GM19193 (cell line): ENCODE data around the gene LENEP.

Experiments used
- POLR2A ChIP-seq: IDR thresholded peaks from 4 replicates; pipeline ENCODE4 v1.6.1; 2011; ENCODE audit not compliant: insufficient read depth, insufficient read length; ENCODE audit errors: extremely low read depth

The LENEP gene

GRCh38 chr1:154978360-154978759 is 15.0 kb upstream of the LENEP start:
- TF ChIP-seq POLR2A, result no peak

GRCh38 chr1:154982341-154982740 is 11.0 kb upstream of the LENEP start:
- no peak for TF ChIP-seq POLR2A

- TF ChIP-seq POLR2A, result peak; percentile 70
Observed at GRCh38 chr1:154982897-154983648, 10.3 kb upstream of the LENEP start, which contains the start of gene FLAD1. Gene FLAD1 (plus strand): TSS chr1:154983344. CDS start chr1:154983695, 351 bp downstream.

GRCh38 chr1:154983776-154984466 is 9.5 kb upstream of the LENEP start:
- no peak for TF ChIP-seq POLR2A

GRCh38 chr1:154987326-154987725 is 6.1 kb upstream of the LENEP start:
- TF ChIP-seq POLR2A, result no peak

- no peak for TF ChIP-seq POLR2A
Observed at GRCh38 chr1:154988058-154988954, 5.1 kb upstream of the LENEP start.

GRCh38 chr1:154989195-154989860 is 4.1 kb upstream of the LENEP start:
- TF ChIP-seq POLR2A, result peak; percentile 5

- TF ChIP-seq POLR2A, result no peak
Observed at GRCh38 chr1:154990276-154990675, 3.1 kb upstream of the LENEP start.

GRCh38 chr1:154992721-154993571 is 440 bp upstream of the LENEP start:
- no peak for TF ChIP-seq POLR2A

- TF ChIP-seq POLR2A, result no peak
Observed at GRCh38 chr1:154994269-154994587, 842 bp downstream of the LENEP start.

- no peak for TF ChIP-seq POLR2A
Observed at GRCh38 chr1:154994591-154994990, 1.2 kb downstream of the LENEP start.

- no peak for TF ChIP-seq POLR2A
Observed at GRCh38 chr1:154996966-154997701, 3.7 kb downstream of the LENEP start.

- TF ChIP-seq POLR2A, result no peak
Observed at GRCh38 chr1:154998201-154998780, 4.9 kb downstream of the LENEP start.
